ENCODE results near the gene CPLX3.

The CPLX3 gene

DNA sequence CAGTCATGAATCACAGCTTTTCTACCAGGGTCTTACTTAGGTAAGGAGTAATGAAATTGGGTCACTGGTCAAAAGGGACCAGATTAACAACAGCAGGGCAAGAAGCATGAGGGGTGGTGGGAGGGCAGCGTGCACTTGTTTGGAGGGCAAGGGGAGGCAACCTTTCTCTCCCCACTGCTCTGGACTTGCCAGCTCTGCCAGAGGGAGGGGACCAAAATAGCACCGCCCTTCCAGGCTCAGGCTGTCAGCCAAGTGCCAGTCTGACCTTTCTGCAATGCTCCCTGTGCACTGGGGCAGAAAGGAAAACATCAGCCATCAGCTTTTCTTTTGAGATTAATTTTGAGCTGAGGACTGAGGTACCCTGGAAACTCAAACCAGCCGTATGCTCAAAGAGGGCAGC lies 21.0 kb downstream of the CPLX3 start:
- H2BK12ac ChIP-seq (ENCODE audit: low read length) = no peak overlapping the region
- peaks cover 54% of the 10 kb centered on the region in 2 experiments for H3K36me3 ChIP-seq (ENCODE audit: control insufficient read depth in 1 of 2, insufficient read depth in 2 of 2, low read length in 2 of 2)
- no CpG with 5 or more reads among the region's 3 CpGs for WGBS (ENCODE audit: extremely low coverage, insufficient coverage, insufficient read length)
- no peaks in the 10 kb centered on the region for H3K27me3 ChIP-seq (ENCODE audit: insufficient read depth, low read length)
- H4K91ac ChIP-seq (ENCODE audit: low read depth, low read length) = no peak overlapping the region
- no peak overlapping the region for H3K4ac ChIP-seq (ENCODE audit: low read depth, low read length)
- no peak overlapping the region for H2AK5ac ChIP-seq (ENCODE audit: low read length)
- H3K9me3 ChIP-seq (ENCODE audit: insufficient read depth, low read depth, low read length) = no peaks in the 10 kb centered on the region
- no peak overlapping the region for H2BK120ac ChIP-seq (ENCODE audit: insufficient read depth, low read length, poor library complexity)
- no peak overlapping the region for H3K18ac ChIP-seq (ENCODE audit: low read length)
- DNase-seq = no peak
- H3K27ac ChIP-seq (ENCODE audit: low read depth, low read length) = no peak overlapping the region
- peaks cover 3% of the 10 kb centered on the region for H3K79me2 ChIP-seq (ENCODE audit: control insufficient read depth, insufficient read depth, low read length, poor library complexity)
- H3K23ac ChIP-seq (ENCODE audit: low read length) = no peak overlapping the region
- no peak overlapping the region for H3K4me2 ChIP-seq (ENCODE audit: low read length)
- peaks cover 6% of the 10 kb centered on the region for H3K79me1 ChIP-seq (ENCODE audit: low read length)
- no peak overlapping the region for H4K8ac ChIP-seq (ENCODE audit: low read depth, low read length)
- H3K14ac ChIP-seq (ENCODE audit: low read length) = no peak overlapping the region
- H2BK5ac ChIP-seq (ENCODE audit: low read depth, low read length, poor library complexity) = no peak overlapping the region
- no peak overlapping the region for H3K9ac ChIP-seq (ENCODE audit: low read length)
- H4K12ac ChIP-seq (ENCODE audit: low read depth, low read length) = no peak overlapping the region
- no peak overlapping the region for H2AFZ ChIP-seq (ENCODE audit: insufficient read depth, low read length, poor library complexity)
- peaks cover 7 to 13% of the 10 kb centered on the region in 2 experiments for H3K4me1 ChIP-seq (ENCODE audit: control insufficient read depth in 1 of 2, insufficient read depth in 2 of 2, low read length in 2 of 2)
- H3K4me3 ChIP-seq (ENCODE audit: low read depth, low read length) = peak overlapping the region; percentile 32

DNA sequence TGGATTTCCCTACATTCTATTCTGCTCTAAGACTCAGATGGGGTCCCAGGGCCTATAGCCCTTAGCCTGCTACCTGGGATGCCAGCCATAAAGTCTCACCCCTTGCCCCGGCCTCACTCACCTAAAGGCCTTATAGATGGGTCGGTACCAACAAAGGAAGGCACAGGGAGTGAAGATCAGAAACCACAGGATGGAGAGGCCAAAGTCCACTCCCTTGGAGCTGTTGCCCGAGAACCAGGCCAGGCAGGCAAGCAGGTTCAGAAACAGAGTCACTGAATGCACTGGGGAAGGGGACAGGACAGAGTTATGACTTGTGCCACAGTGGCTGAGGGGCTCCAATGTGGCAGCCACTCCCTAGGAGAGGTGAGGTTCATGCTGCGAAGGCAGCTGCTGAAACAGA lies 24.0 kb downstream of the CPLX3 start:
- Histone ChIP-seq H3K23ac (ENCODE audit: low read length) (no peak overlapping the region), H2BK12ac (ENCODE audit: low read length) (no peak overlapping the region), H3K27me3 (ENCODE audit: insufficient read depth, low read length) (no peaks in the 10 kb centered on the region), H3K79me2 (ENCODE audit: control insufficient read depth, insufficient read depth, low read length, poor library complexity) (no peaks in the 10 kb centered on the region), H3K27ac (ENCODE audit: low read depth, low read length) (no peak overlapping the region), H3K14ac (ENCODE audit: low read length) (no peak overlapping the region), H3K79me1 (ENCODE audit: low read length) (no peaks in the 10 kb centered on the region), H2AFZ (ENCODE audit: insufficient read depth, low read length, poor library complexity) (no peak overlapping the region), H3K9me3 (ENCODE audit: insufficient read depth, low read depth, low read length) (no peaks in the 10 kb centered on the region), H2AK5ac (ENCODE audit: low read length) (no peak overlapping the region), H4K91ac (ENCODE audit: low read depth, low read length) (no peak overlapping the region), H3K4ac (ENCODE audit: low read depth, low read length) (no peak overlapping the region), H2BK5ac (ENCODE audit: low read depth, low read length, poor library complexity) (no peak overlapping the region), H2BK120ac (ENCODE audit: insufficient read depth, low read length, poor library complexity) (no peak overlapping the region), H3K36me3 (ENCODE audit: control insufficient read depth in 1 of 2, insufficient read depth in 2 of 2, low read length in 2 of 2) (peaks cover 66 to 67% of the 10 kb centered on the region in 2 experiments), H3K4me1 (ENCODE audit: control insufficient read depth in 1 of 2, insufficient read depth in 2 of 2, low read length in 2 of 2) (peaks cover 0 to 7% of the 10 kb centered on the region in 2 experiments), H3K4me2 (ENCODE audit: low read length) (no peak overlapping the region), H4K8ac (ENCODE audit: low read depth, low read length) (no peak overlapping the region), H3K9ac (ENCODE audit: low read length) (no peak overlapping the region), H3K18ac (ENCODE audit: low read length) (no peak overlapping the region), H4K12ac (ENCODE audit: low read depth, low read length) (no peak overlapping the region), H3K4me3 (ENCODE audit: low read depth, low read length) (no peak overlapping the region)
- DNase-seq = no peak
- no CpG with 5 or more reads among the region's 4 CpGs for WGBS (ENCODE audit: extremely low coverage, insufficient coverage, insufficient read length)

DNA sequence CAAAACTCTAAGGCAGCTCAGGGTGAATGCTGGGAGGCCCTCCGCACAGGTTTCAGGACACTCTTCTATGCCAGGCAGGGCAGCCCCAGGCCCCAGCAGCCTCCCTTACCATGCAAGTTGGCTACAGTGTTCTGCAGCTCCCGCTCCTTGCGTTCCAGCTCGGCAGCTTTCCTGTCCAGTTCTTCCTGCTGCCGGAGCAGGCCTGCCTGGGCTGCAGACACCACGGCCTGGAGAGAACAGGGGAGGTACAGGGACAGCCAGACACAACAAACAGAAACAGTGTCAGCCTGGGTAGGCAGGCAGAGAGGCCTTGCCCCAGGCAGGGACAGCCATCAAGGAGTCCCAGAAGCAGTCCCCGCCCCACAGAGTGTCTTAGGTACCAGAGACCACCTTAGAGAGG lies 25.5 kb downstream of the CPLX3 start:
- H2BK5ac ChIP-seq (ENCODE audit: low read depth, low read length, poor library complexity) = no peak overlapping the region
- H2AFZ ChIP-seq (ENCODE audit: insufficient read depth, low read length, poor library complexity) = no peak overlapping the region
- no peak overlapping the region for H2BK12ac ChIP-seq (ENCODE audit: low read length)
- no peaks in the 10 kb centered on the region for H3K9me3 ChIP-seq (ENCODE audit: insufficient read depth, low read depth, low read length)
- H3K27ac ChIP-seq (ENCODE audit: low read depth, low read length) = no peak overlapping the region
- peaks cover under 1 to 7% of the 10 kb centered on the region in 2 experiments for H3K4me1 ChIP-seq (ENCODE audit: control insufficient read depth in 1 of 2, insufficient read depth in 2 of 2, low read length in 2 of 2)
- no peak overlapping the region for H3K18ac ChIP-seq (ENCODE audit: low read length)
- no peak overlapping the region for H3K14ac ChIP-seq (ENCODE audit: low read length)
- H4K91ac ChIP-seq (ENCODE audit: low read depth, low read length) = no peak overlapping the region
- H4K12ac ChIP-seq (ENCODE audit: low read depth, low read length) = no peak overlapping the region
- no peak overlapping the region for H3K4ac ChIP-seq (ENCODE audit: low read depth, low read length)
- no peak overlapping the region for H3K9ac ChIP-seq (ENCODE audit: low read length)
- peaks cover 58 to 62% of the 10 kb centered on the region in 2 experiments for H3K36me3 ChIP-seq (ENCODE audit: control insufficient read depth in 1 of 2, insufficient read depth in 2 of 2, low read length in 2 of 2)
- no CpG with 5 or more reads among the region's 7 CpGs for WGBS (ENCODE audit: extremely low coverage, insufficient coverage, insufficient read length)
- no peak overlapping the region for H3K4me2 ChIP-seq (ENCODE audit: low read length)
- H2AK5ac ChIP-seq (ENCODE audit: low read length) = no peak overlapping the region
- H2BK120ac ChIP-seq (ENCODE audit: insufficient read depth, low read length, poor library complexity) = no peak overlapping the region
- no peak overlapping the region for H3K23ac ChIP-seq (ENCODE audit: low read length)
- no peaks in the 10 kb centered on the region for H3K27me3 ChIP-seq (ENCODE audit: insufficient read depth, low read length)
- H4K8ac ChIP-seq (ENCODE audit: low read depth, low read length) = no peak overlapping the region
- no peak for DNase-seq
- no peak overlapping the region for H3K4me3 ChIP-seq (ENCODE audit: low read depth, low read length)
- no peaks in the 10 kb centered on the region for H3K79me2 ChIP-seq (ENCODE audit: control insufficient read depth, insufficient read depth, low read length, poor library complexity)
- H3K79me1 ChIP-seq (ENCODE audit: low read length) = no peaks in the 10 kb centered on the region

DNA sequence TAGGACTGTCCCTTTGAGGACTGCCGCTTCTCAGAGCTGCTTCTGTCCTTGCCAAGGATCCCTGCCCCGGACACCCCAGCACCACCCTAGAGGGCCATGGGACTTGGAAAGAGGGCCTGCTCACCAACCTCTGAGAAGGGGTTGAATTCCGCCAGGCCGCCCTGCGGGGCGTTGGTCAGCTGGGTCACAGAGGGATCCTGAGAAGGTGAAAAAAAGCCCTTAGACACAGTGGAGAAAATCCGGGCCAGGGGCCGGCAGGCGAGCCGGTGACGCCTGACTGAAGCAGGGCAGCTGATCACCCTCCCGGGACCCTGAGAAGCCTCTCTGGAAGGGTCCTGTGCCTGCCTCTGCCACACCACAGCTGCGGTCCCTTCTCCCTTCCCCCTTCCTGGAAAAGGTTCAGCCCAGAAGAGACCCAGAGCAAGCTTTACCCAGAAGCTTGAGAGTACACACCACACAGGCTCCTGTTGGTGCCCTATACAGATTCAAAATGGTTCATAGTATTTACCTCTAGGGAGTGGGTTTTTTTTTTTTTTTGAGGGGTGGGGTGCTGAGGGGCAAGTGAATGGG lies 28.1 kb downstream of the CPLX3 start:
- H2AK5ac ChIP-seq (ENCODE audit: low read length) = no peak overlapping the region
- no peak overlapping the region for H3K27ac ChIP-seq (ENCODE audit: low read depth, low read length)
- no peak overlapping the region for H2BK12ac ChIP-seq (ENCODE audit: low read length)
- peaks cover 14 to 21% of the 10 kb centered on the region in 2 experiments for H3K4me1 ChIP-seq (ENCODE audit: control insufficient read depth in 1 of 2, insufficient read depth in 2 of 2, low read length in 2 of 2)
- H3K79me1 ChIP-seq (ENCODE audit: low read length) = no peaks in the 10 kb centered on the region
- no peak overlapping the region for H4K8ac ChIP-seq (ENCODE audit: low read depth, low read length)
- H3K4me2 ChIP-seq (ENCODE audit: low read length) = no peak overlapping the region
- H3K23ac ChIP-seq (ENCODE audit: low read length) = no peak overlapping the region
- WGBS (ENCODE audit: extremely low coverage, insufficient coverage, insufficient read length) = no CpG with 5 or more reads among the region's 13 CpGs
- H3K9ac ChIP-seq (ENCODE audit: low read length) = no peak overlapping the region
- H3K27me3 ChIP-seq (ENCODE audit: insufficient read depth, low read length) = no peaks in the 10 kb centered on the region
- no peak overlapping the region for H4K12ac ChIP-seq (ENCODE audit: low read depth, low read length)
- no peak overlapping the region for H2BK5ac ChIP-seq (ENCODE audit: low read depth, low read length, poor library complexity)
- no peak overlapping the region for H2BK120ac ChIP-seq (ENCODE audit: insufficient read depth, low read length, poor library complexity)
- H3K4me3 ChIP-seq (ENCODE audit: low read depth, low read length) = no peak overlapping the region
- no peak overlapping the region for H3K18ac ChIP-seq (ENCODE audit: low read length)
- H3K9me3 ChIP-seq (ENCODE audit: insufficient read depth, low read depth, low read length) = no peaks in the 10 kb centered on the region
- DNase-seq = no peak
- H4K91ac ChIP-seq (ENCODE audit: low read depth, low read length) = no peak overlapping the region
- H3K79me2 ChIP-seq (ENCODE audit: control insufficient read depth, insufficient read depth, low read length, poor library complexity) = peaks cover 5% of the 10 kb centered on the region
- H2AFZ ChIP-seq (ENCODE audit: insufficient read depth, low read length, poor library complexity) = no peak overlapping the region
- no peak overlapping the region for H3K4ac ChIP-seq (ENCODE audit: low read depth, low read length)
- no peak overlapping the region for H3K14ac ChIP-seq (ENCODE audit: low read length)
- H3K36me3 ChIP-seq (ENCODE audit: control insufficient read depth in 1 of 2, insufficient read depth in 2 of 2, low read length in 2 of 2) = peaks cover 41 to 47% of the 10 kb centered on the region in 2 experiments

All from trophoblast cell (in vitro differentiated cells and primary cell).